ENCODE measurements around the gene BACH2. TPM values are rescaled to one million over a fixed set of nuclear protein-coding genes. Genes with fewer than 3 reads are reported as not detected.
A peak's percentile ranks its signal among the peaks of the same experiment; 100 is the strongest.

The BACH2 gene
- total and polyA plus RNA-seq, 2 of the 4 experiments (the other 2 are of a cell fraction): 1.3 to 1.4 TPM

- Histone ChIP-seq H3K36me3 (ENCODE audit: control insufficient read depth, insufficient read depth, low read length) (no peaks in the 10 kb centered on the region), H3K23ac (ENCODE audit: low read depth, low read length) (no peak overlapping the region), H2AK9ac (replicated peaks; ENCODE audit: low read depth, low read length, poor library complexity) (peak overlapping the region; percentile 62), H3K27ac (ENCODE audit: insufficient read depth, low read length) (no peak overlapping the region), H3K56ac (ENCODE audit: extremely low read depth, insufficient read depth, low read length) (no peak overlapping the region), H3K9me3 (ENCODE audit: control insufficient read depth, insufficient read depth, low read length) (no peaks in the 10 kb centered on the region), H4K8ac (ENCODE audit: low read depth in 2 of 2, low read length in 2 of 2) (no peak overlapping the region), H3K4me2 (ENCODE audit: low read depth, low read length) (no peak overlapping the region), H3K79me1 (ENCODE audit: low read depth in 1 of 2, low read length in 2 of 2) (no peaks in the 10 kb centered on the region), H3K9me1 (ENCODE audit: insufficient read depth, low read length) (no peaks in the 10 kb centered on the region; the same call in 1 of the 2 replicates), H2BK20ac (ENCODE audit: low read depth, low read length) (no peak overlapping the region), H4K5ac (ENCODE audit: low read depth, low read length) (no peak overlapping the region), H4K91ac (ENCODE audit: insufficient read depth, low read depth, low read length) (no peak overlapping the region), H3K4ac (ENCODE audit: low read depth, low read length) (no peak overlapping the region), H3K14ac (replicated peaks; ENCODE audit: low read depth, low read length) (no peak overlapping the region), H3K27me3 (ENCODE audit: control insufficient read depth, insufficient read depth, low read length) (no peaks in the 10 kb centered on the region), H2BK15ac (ENCODE audit: low read depth, low read length) (no peak overlapping the region), H2AK5ac (ENCODE audit: low read depth, low read length) (no peak overlapping the region), H2BK5ac (ENCODE audit: low read depth, low read length, poor library complexity, severe bottlenecking) (no peak overlapping the region), H4K20me1 (ENCODE audit: insufficient read depth, low read length) (no peaks in the 10 kb centered on the region), H3K18ac (ENCODE audit: low read depth, low read length) (no peak overlapping the region), H3K9ac (ENCODE audit: low read depth, low read length) (no peak overlapping the region), H2AFZ (replicated peaks; ENCODE audit: low read length, poor library complexity) (no peak overlapping the region), H3K4me3 (ENCODE audit: insufficient read depth, low read depth, low read length) (no peak overlapping the region), H2BK120ac (ENCODE audit: low read depth, low read length) (no peak overlapping the region; the same call in 1 of the 2 replicates), H3K4me1 (ENCODE audit: control insufficient read depth, insufficient read depth, low read length) (no peaks in the 10 kb centered on the region; the same call in 1 of the 2 replicates)
- CTCF ChIA-PET: interaction anchor here (0.6 kb wide), 1 partner anchor 55 kb away, joined by 3 read pairs; no protein-coding TSS in a partner anchor
- no TSS peak for BruUV-seq (replicated peaks)
- no peak for TF ChIP-seq CHD1 (IDR thresholded peaks at IDR 0.05; ENCODE audit: low read depth, low read length)
- TF ChIP-seq POLR2A (IDR thresholded peaks at IDR 0.05; ENCODE audit: low read depth, low read length): no peak
- TF ChIP-seq RAD21 (IDR thresholded peaks at IDR 0.05; ENCODE audit: low read length): no peak
- TF ChIP-seq CEBPB (IDR thresholded peaks at IDR 0.05; ENCODE audit: low read depth, low read length): no peak
- no peak for TF ChIP-seq RCOR1 (IDR thresholded peaks at IDR 0.05; ENCODE audit: insufficient replicate concordance, low read length)
- no peak for TF ChIP-seq BHLHE40 (IDR thresholded peaks at IDR 0.05; ENCODE audit: low read depth, low read length)
- TF ChIP-seq SMC3 (IDR thresholded peaks at IDR 0.05; ENCODE audit: low read depth, low read length): no peak
- intact Hi-C loops (cut with micrococcal nuclease) (no loop called here), dilution Hi-C loops (cut with HindIII; ENCODE audit: low sequenced_read_pairs, unreplicated experiment) (no loop called here), in situ Hi-C loops (cut with MboI; ENCODE audit: low sequenced_read_pairs) (no loop called here)
- ATAC-seq (ENCODE audit: low read depth): no peak
- WGBS, 2 experiments (ENCODE audit: extremely low coverage in 2 of 2, insufficient read length in 1 of 2): no CpG with 5 or more reads among the region's 3 CpGs
- DNase-seq: no peak
- POLR2A ChIA-PET (ENCODE audit: unreplicated experiment): no interaction called here
Measured at GRCh38 chr6:90241229-90241880, 55.3 kb downstream of the BACH2 start.
